SK-N-SH (cell line): Measurements from ENCODE around the gene ZSCAN21. TPM values are rescaled to one million over a fixed set of nuclear protein-coding genes. Genes with fewer than 3 reads are reported as not detected.

Experiments used
- CTCF ChIA-PET: fragments of 300-600, 350-600 bp; formaldehyde crosslinking; extraction: SDS; loops from one replicate; lab custom pipeline; 2021; lab: Yijun Ruan, JAX
- POLR2A ChIA-PET: fragments of 350-600 bp; sonication (Branson Sonifier 250); formaldehyde crosslinking; extraction: SDS; loops from one replicate; lab custom pipeline; 2020; ENCODE audit warnings: antibody characterized with exemption, inconsistent platforms; lab: Yijun Ruan, JAX
- DNase-seq: peaks from one replicate; pipeline ENCODE4 v3.0.0; 2012
- H2AFZ ChIP-seq: fragments of 200-600 bp; sonication (generic); 2 replicates; pipeline ENCODE4 v1.8.1; 2016; ENCODE audit warnings: antibody characterized with exemption, mild to moderate bottlenecking, low read depth
- H3F3A ChIP-seq: fragments of 200-600 bp; sonication (generic); replicated peaks from 2 replicates; pipeline ENCODE3; 2016; ENCODE audit warnings: antibody characterized with exemption, mild to moderate bottlenecking; ENCODE audit not compliant: insufficient read depth
- H3K27ac ChIP-seq, 2 experiments: fragments of 200-500 bp in 1 of 2; fragments of 200-600 bp in 1 of 2; sonication (Bioruptor generic) in 1 of 2; sonication (generic), shearing (Covaris generic) in 1 of 2; 2 replicates each; pipeline versions ENCODE4 v1.5.1 to v1.6.1; 2014 to 2016; ENCODE audit warnings: low read depth in 2 of 2, inconsistent platforms in 1 of 2, low read length in 1 of 2, mild to moderate bottlenecking in 1 of 2, mixed read lengths in 1 of 2
- H3K27me3 ChIP-seq: fragments of 200-600 bp; sonication (generic), shearing (Covaris generic); 2 replicates; pipeline ENCODE4 v1.6.1; 2016; ENCODE audit warnings: mixed run types; ENCODE audit not compliant: insufficient read depth
- H3K36me3 ChIP-seq, 2 experiments: fragments of 200-500 bp in 1 of 2; fragments of 200-600 bp in 1 of 2; sonication (Bioruptor generic) in 1 of 2; sonication (generic) in 1 of 2; replicated peaks in 1 of 2; 2 replicates each; pipeline versions ENCODE3 to v1.5.1; 2014 to 2016; ENCODE audit warnings: low read length in 1 of 2, mild to moderate bottlenecking in 1 of 2; ENCODE audit not compliant: insufficient read depth in 2 of 2, control insufficient read depth in 1 of 2
- H3K4me1 ChIP-seq, 2 experiments: fragments of 200-500 bp in 1 of 2; fragments of 200-600 bp in 1 of 2; sonication (Bioruptor generic) in 1 of 2; sonication (generic), shearing (Covaris generic) in 1 of 2; 2 replicates each; pipeline versions ENCODE4 v1.5.1 to v1.6.1; 2014 to 2016; ENCODE audit warnings: low read depth in 1 of 2, low read length in 1 of 2, mixed run types in 1 of 2; ENCODE audit not compliant: insufficient read depth in 2 of 2, control insufficient read depth in 1 of 2
- H3K4me2 ChIP-seq: fragments of 200-600 bp; sonication (generic), shearing (Covaris generic); 2 replicates; pipeline ENCODE4 v1.6.1; 2017; ENCODE audit warnings: mixed run types
- H3K4me3 ChIP-seq, 2 experiments: fragments of 200-500 bp in 1 of 2; fragments of 200-600 bp in 1 of 2; sonication (Bioruptor generic) in 1 of 2; sonication (generic), shearing (Covaris generic) in 1 of 2; 2 replicates each; pipeline versions ENCODE4 v1.5.1 to v1.8.1; 2014 to 2016; ENCODE audit warnings: low read depth in 2 of 2, inconsistent platforms in 1 of 2, low read length in 1 of 2, mild to moderate bottlenecking in 1 of 2, mixed read lengths in 1 of 2, moderate library complexity in 1 of 2
- H3K79me2 ChIP-seq: fragments of 200-600 bp; sonication (generic); 2 replicates; pipeline ENCODE4 v1.8.1; 2017; ENCODE audit warnings: mild to moderate bottlenecking; ENCODE audit not compliant: insufficient read depth
- H3K9ac ChIP-seq: fragments of 200-600 bp; sonication (generic); 2 replicates; pipeline ENCODE4 v1.6.1; 2017; ENCODE audit warnings: mixed run types
- H3K9me2 ChIP-seq: fragments of 200-600 bp; sonication (generic); 2 replicates; pipeline ENCODE4 v1.6.1; 2017; ENCODE audit warnings: mixed run types
- H3K9me3 ChIP-seq: fragments of 200-600 bp; sonication (generic); 2 replicates; pipeline ENCODE4 v1.6.1; 2017; ENCODE audit warnings: mixed run types, mild to moderate bottlenecking, moderate library complexity
- H4K20me1 ChIP-seq: fragments of 200-600 bp; sonication (generic); 2 replicates; pipeline ENCODE4 v1.6.1; 2017; ENCODE audit warnings: mild to moderate bottlenecking, mixed run types; ENCODE audit not compliant: insufficient read depth
- CHD2 ChIP-seq: fragments of 150-350 bp; IDR thresholded peaks from 2 replicates; pipeline ENCODE4 v1.6.1; 2018; ENCODE audit warnings: low read length; ENCODE audit not compliant: partially characterized antibody
- ELF1 ChIP-seq: IDR thresholded peaks from 2 replicates; pipeline ENCODE4 v1.4.0; 2012
- EP300 ChIP-seq, 2 experiments: IDR thresholded peaks; 2 replicates each; pipeline versions ENCODE4 v1.4.0 to v1.6.1; 2012; ENCODE audit warnings: borderline replicate concordance in 1 of 2, low read depth in 1 of 2, low read length in 1 of 2
- EZH2phosphoT487 ChIP-seq: fragments of 200-600 bp; sonication (generic); IDR thresholded peaks from 2 replicates; pipeline ENCODE4 v1.6.1; 2017; ENCODE audit warnings: low read depth, mixed run types, mild to moderate bottlenecking, antibody characterized with exemption, moderate library complexity, borderline replicate concordance
- FOSL2 ChIP-seq: IDR thresholded peaks from 2 replicates; pipeline ENCODE4 v1.4.0; 2012; ENCODE audit warnings: low read depth, mild to moderate bottlenecking, moderate library complexity, borderline replicate concordance
- FOXM1 ChIP-seq: IDR thresholded peaks from 2 replicates; pipeline ENCODE4 v1.4.0; 2012; ENCODE audit warnings: low read depth, mild to moderate bottlenecking
- IRF3 ChIP-seq: fragments of 150-350 bp; IDR thresholded peaks from 2 replicates; pipeline ENCODE4 v1.6.1; 2016; ENCODE audit warnings: mild to moderate bottlenecking, low read depth, low read length
- MEF2A ChIP-seq: IDR thresholded peaks from 2 replicates; pipeline ENCODE4 v1.4.0; 2012; ENCODE audit warnings: low read depth, borderline replicate concordance
- NRF1 ChIP-seq: IDR thresholded peaks from 2 replicates; pipeline ENCODE4 v1.6.1; 2012; ENCODE audit warnings: low read depth, mild to moderate bottlenecking, low read length
- POLR2AphosphoS5 ChIP-seq: IDR thresholded peaks from 2 replicates; pipeline ENCODE4 v1.6.1; 2012; ENCODE audit warnings: low read depth, low read length
- RCOR1 ChIP-seq: fragments of 150-350 bp; IDR thresholded peaks from 2 replicates; pipeline ENCODE4 v1.6.1; 2017; ENCODE audit warnings: antibody characterized with exemption, low read length
- RFX5 ChIP-seq: IDR thresholded peaks from 2 replicates; pipeline ENCODE4 v1.6.1; 2012; ENCODE audit warnings: mild to moderate bottlenecking, improper control_type of control experiment, low read length
- RXRA ChIP-seq: IDR thresholded peaks from 2 replicates; pipeline ENCODE4 v1.4.0; 2012; ENCODE audit warnings: low read depth, mild to moderate bottlenecking, borderline replicate concordance
- SIN3A ChIP-seq: IDR thresholded peaks from 2 replicates; pipeline ENCODE4 v1.6.1; 2012; ENCODE audit warnings: low read depth, mild to moderate bottlenecking, low read length, moderate library complexity, borderline replicate concordance
- TAF1 ChIP-seq: IDR thresholded peaks from 2 replicates; pipeline ENCODE4 v1.6.1; 2012; ENCODE audit warnings: low read depth, mild to moderate bottlenecking, low read length, moderate library complexity, borderline replicate concordance
- TCF12 ChIP-seq: IDR thresholded peaks from 2 replicates; pipeline ENCODE4 v1.4.0; 2012
- TEAD4 ChIP-seq: IDR thresholded peaks from 2 replicates; pipeline ENCODE4 v1.4.0; 2012; ENCODE audit warnings: mild to moderate bottlenecking, borderline replicate concordance; ENCODE audit not compliant: insufficient read depth
- USF1 ChIP-seq: IDR thresholded peaks from 2 replicates; pipeline ENCODE4 v1.4.0; 2012; ENCODE audit warnings: low read depth, borderline replicate concordance
- YY1 ChIP-seq: IDR thresholded peaks from 2 replicates; pipeline ENCODE4 v1.4.0; 2012; ENCODE audit warnings: low read depth, mild to moderate bottlenecking
- ZBTB33 ChIP-seq: IDR thresholded peaks from 2 replicates; pipeline ENCODE4 v1.4.0; 2012; ENCODE audit warnings: low read depth, borderline replicate concordance
- WGBS: methylation state at CpG from one replicate; pipeline ENCODE4 v1.1.6; 2017; ENCODE audit warnings: low lambda C conversion rate; 5-methylcytosine and 5-hydroxymethylcytosine counted together
- polyA plus RNA-seq, 3 experiments: library from polyadenylated mRNA; depleted of rRNA; stranded (reverse); fragments of >200 nt; gene quantifications; 2 replicates each; pipeline ENCODE4 v1.2.3, GENCODE V29; 2012
- TF ChIP-seq, protein P1 (sequence below): IDR thresholded peaks from 2 replicates; pipeline ENCODE4 v1.6.1; 2012; ENCODE audit warnings: mild to moderate bottlenecking, low read depth, low read length, moderate library complexity
- TF ChIP-seq, protein P2 (sequence below): IDR thresholded peaks from 2 replicates; pipeline ENCODE4 v1.4.0; 2012; ENCODE audit warnings: low read depth
- TF ChIP-seq, protein P3 (sequence below): fragments of 150-350 bp; IDR thresholded peaks from 2 replicates; pipeline ENCODE4 v1.6.1; 2017; ENCODE audit warnings: antibody characterized with exemption, low read length, low read depth, borderline replicate concordance

The ZSCAN21 gene
- polyA plus RNA-seq, 1 of the 3 experiments (the other 2 are of a cell fraction), result 17.5 TPM

- ChIA-PET POLR2A (interaction anchor here (7.5 kb wide), 1 partner anchor 14 kb away, joined by 98 read pairs; the partner anchor contains the start of genes AP4M1 and MCM7), CTCF (interaction anchor here (1.5 to 8.5 kb wide), 2 partner anchors 44 to 94 kb away, joined by 5 to 59 read pairs; no protein-coding TSS in a partner anchor)
- Histone ChIP-seq H3K27me3 (no peaks in the 10 kb centered on the region), H3K4me1 (peaks cover 13 to 33% of the 10 kb centered on the region in 2 experiments; a peak in 3 of 4 replicates), H3K4me3 (peak overlapping the region in 1 of 2 experiments; percentile 15; a peak in 1 of 4 replicates), H3K79me2 (peaks cover 41% of the 10 kb centered on the region), H3K36me3 (peaks cover 18 to 20% of the 10 kb centered on the region in 2 experiments), H2AFZ (peak overlapping the region; percentile 7; the same call in 1 of the 2 replicates), H3K9me2 (no peaks in the 10 kb centered on the region), H3K9me3 (no peaks in the 10 kb centered on the region), H3K27ac (peak overlapping the region; percentile 84 to 98; a peak in 3 of 4 replicates), H3K9ac (peak overlapping the region; percentile 62), H3K4me2 (peak overlapping the region; percentile 93), H4K20me1 (no peaks in the 10 kb centered on the region), H3F3A (peaks cover 56% of the 10 kb centered on the region)
- DNase-seq, result peak; percentile 50
- 59% methylated on average over 10 of the region's 10 CpGs for WGBS
- TF ChIP-seq RCOR1 (peak; percentile 70), YY1 (0 out of 2 replicates have a peak, but pooled peaks have one; percentile 45), TCF12 (peak; percentile 100), EP300 (IDR thresholded peaks at IDR 0.05; ENCODE audit: borderline replicate concordance in 1 of 2, low read depth in 1 of 2, low read length in 1 of 2) (peak; percentile 64 to 97), NRF1 (no peak), RFX5 (no peak), CHD2 (peak; percentile 42), EZH2phosphoT487 (no peak), TEAD4 (peak; percentile 98), ZBTB33 (peak; percentile 85), IRF3 (no peak), FOXM1 (peak; percentile 94), ELF1 (peak; percentile 63; the same call in 1 of the 2 replicates), TAF1 (peak; percentile 60), SIN3A (peak; percentile 92; the same call in 1 of the 2 replicates), MEF2A (no peak; the same call in 1 of the 2 replicates), POLR2AphosphoS5 (peak; percentile 96), USF1 (0 out of 2 replicates have a peak, but pooled peaks have one; percentile 25), FOSL2 (peak; percentile 94), RXRA (peak; percentile 76; the same call in 1 of the 2 replicates)
- TF ChIP-seq, protein P1, sequence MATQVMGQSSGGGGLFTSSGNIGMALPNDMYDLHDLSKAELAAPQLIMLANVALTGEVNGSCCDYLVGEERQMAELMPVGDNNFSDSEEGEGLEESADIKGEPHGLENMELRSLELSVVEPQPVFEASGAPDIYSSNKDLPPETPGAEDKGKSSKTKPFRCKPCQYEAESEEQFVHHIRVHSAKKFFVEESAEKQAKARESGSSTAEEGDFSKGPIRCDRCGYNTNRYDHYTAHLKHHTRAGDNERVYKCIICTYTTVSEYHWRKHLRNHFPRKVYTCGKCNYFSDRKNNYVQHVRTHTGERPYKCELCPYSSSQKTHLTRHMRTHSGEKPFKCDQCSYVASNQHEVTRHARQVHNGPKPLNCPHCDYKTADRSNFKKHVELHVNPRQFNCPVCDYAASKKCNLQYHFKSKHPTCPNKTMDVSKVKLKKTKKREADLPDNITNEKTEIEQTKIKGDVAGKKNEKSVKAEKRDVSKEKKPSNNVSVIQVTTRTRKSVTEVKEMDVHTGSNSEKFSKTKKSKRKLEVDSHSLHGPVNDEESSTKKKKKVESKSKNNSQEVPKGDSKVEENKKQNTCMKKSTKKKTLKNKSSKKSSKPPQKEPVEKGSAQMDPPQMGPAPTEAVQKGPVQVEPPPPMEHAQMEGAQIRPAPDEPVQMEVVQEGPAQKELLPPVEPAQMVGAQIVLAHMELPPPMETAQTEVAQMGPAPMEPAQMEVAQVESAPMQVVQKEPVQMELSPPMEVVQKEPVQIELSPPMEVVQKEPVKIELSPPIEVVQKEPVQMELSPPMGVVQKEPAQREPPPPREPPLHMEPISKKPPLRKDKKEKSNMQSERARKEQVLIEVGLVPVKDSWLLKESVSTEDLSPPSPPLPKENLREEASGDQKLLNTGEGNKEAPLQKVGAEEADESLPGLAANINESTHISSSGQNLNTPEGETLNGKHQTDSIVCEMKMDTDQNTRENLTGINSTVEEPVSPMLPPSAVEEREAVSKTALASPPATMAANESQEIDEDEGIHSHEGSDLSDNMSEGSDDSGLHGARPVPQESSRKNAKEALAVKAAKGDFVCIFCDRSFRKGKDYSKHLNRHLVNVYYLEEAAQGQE, result peak; percentile 56
- TF ChIP-seq, protein P2, sequence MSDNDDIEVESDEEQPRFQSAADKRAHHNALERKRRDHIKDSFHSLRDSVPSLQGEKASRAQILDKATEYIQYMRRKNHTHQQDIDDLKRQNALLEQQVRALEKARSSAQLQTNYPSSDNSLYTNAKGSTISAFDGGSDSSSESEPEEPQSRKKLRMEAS, result peak; percentile 82
- TF ChIP-seq, protein P3, sequence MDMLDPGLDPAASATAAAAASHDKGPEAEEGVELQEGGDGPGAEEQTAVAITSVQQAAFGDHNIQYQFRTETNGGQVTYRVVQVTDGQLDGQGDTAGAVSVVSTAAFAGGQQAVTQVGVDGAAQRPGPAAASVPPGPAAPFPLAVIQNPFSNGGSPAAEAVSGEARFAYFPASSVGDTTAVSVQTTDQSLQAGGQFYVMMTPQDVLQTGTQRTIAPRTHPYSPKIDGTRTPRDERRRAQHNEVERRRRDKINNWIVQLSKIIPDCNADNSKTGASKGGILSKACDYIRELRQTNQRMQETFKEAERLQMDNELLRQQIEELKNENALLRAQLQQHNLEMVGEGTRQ, result no peak
Measured at GRCh38 chr7:100087055-100087750, 37.6 kb downstream of the ZSCAN21 start.
